OCI-LY1 (cell line): ENCODE data around the gene SMAD1.

ENCODE experiments used
- H2AFZ ChIP-seq: fragments of 200-600 bp; sonication (generic), shearing (Covaris generic); 2 replicates; pipeline ENCODE4 v1.6.0; 2014; ENCODE audit warnings: antibody characterized with exemption, mild to moderate bottlenecking, low read length
- H3F3A ChIP-seq: fragments of 200-600 bp; sonication (generic), shearing (Covaris generic); 2 replicates; pipeline ENCODE4 v1.6.0; 2014; ENCODE audit warnings: mild to moderate bottlenecking, antibody characterized with exemption, low read length, moderate library complexity; ENCODE audit not compliant: insufficient read depth
- H3K27ac ChIP-seq: fragments of 200-600 bp; sonication (generic); 2 replicates; pipeline ENCODE4 v1.5.1; 2014; ENCODE audit warnings: low read length, mixed run types, mild to moderate bottlenecking, low read depth; ENCODE audit not compliant: poor library complexity, severe bottlenecking
- H3K27me3 ChIP-seq: fragments of 200-600 bp; sonication (generic); 2 replicates; pipeline ENCODE4 v1.6.0; 2014; ENCODE audit warnings: antibody characterized with exemption, mild to moderate bottlenecking, low read length, moderate library complexity; ENCODE audit not compliant: insufficient read depth
- H3K36me3 ChIP-seq: fragments of 200-600 bp; sonication (generic); 2 replicates; pipeline ENCODE4 v1.6.1; 2014; ENCODE audit warnings: mild to moderate bottlenecking, antibody characterized with exemption, low read length, moderate library complexity, mixed read lengths; ENCODE audit not compliant: insufficient read depth
- H3K4me1 ChIP-seq: fragments of 200-600 bp; sonication (generic); 2 replicates; pipeline ENCODE4 v1.5.1; 2014; ENCODE audit warnings: mild to moderate bottlenecking, low read length, moderate library complexity; ENCODE audit not compliant: insufficient read depth, severe bottlenecking
- H3K4me2 ChIP-seq: fragments of 200-600 bp; sonication (generic), shearing (Covaris generic); 2 replicates; pipeline ENCODE4 v1.6.1; 2014; ENCODE audit warnings: low read length
- H3K4me3 ChIP-seq: fragments of 200-600 bp; sonication (generic); 2 replicates; pipeline ENCODE4 v1.5.1; 2014; ENCODE audit warnings: low read length, low read depth, mild to moderate bottlenecking, mixed read lengths; ENCODE audit not compliant: poor library complexity, severe bottlenecking
- H3K79me2 ChIP-seq: fragments of 200-600 bp; shearing (Covaris generic); 2 replicates; pipeline ENCODE4 v1.6.1; 2016; ENCODE audit warnings: mixed run types, low read length, mixed read lengths; ENCODE audit not compliant: insufficient read depth
- H3K9ac ChIP-seq: fragments of 200-600 bp; sonication (generic), shearing (Covaris generic); 2 replicates; pipeline ENCODE4 v1.6.1; 2014; ENCODE audit warnings: mild to moderate bottlenecking, low read length, mixed read lengths
- H3K9me2 ChIP-seq: fragments of 200-600 bp; sonication (generic), shearing (Covaris generic); 2 replicates; pipeline ENCODE4 v1.6.1; 2014; ENCODE audit warnings: low read depth, mild to moderate bottlenecking, low read length, mixed read lengths
- H3K9me3 ChIP-seq: fragments of 200-600 bp; shearing (Covaris generic); 2 replicates; pipeline ENCODE4 v1.6.1; 2014; ENCODE audit warnings: low read length, mixed read lengths
- H4K20me1 ChIP-seq: fragments of 200-600 bp; sonication (generic), shearing (Covaris generic); 2 replicates; pipeline ENCODE4 v1.6.0; 2016; ENCODE audit warnings: mild to moderate bottlenecking, low read length; ENCODE audit not compliant: insufficient read depth
- CTCF ChIP-seq: fragments of 200-600 bp; sonication (generic), shearing (Covaris generic); IDR thresholded peaks from 2 replicates; pipeline ENCODE4 v1.5.1; 2017; ENCODE audit warnings: mild to moderate bottlenecking, antibody characterized with exemption, low read length, moderate library complexity, mixed read lengths
- EZH2 ChIP-seq: fragments of 200-600 bp; sonication (generic), shearing (Covaris generic); IDR thresholded peaks from 2 replicates; pipeline ENCODE4 v1.8.0; 2017; ENCODE audit warnings: borderline replicate concordance, mixed run types, mild to moderate bottlenecking, antibody characterized with exemption, low read length, moderate library complexity, mixed read lengths

SMAD1 gene

GRCh38 chr4:145589916-145590702 is 108.5 kb downstream of the SMAD1 start:
- no peak for TF ChIP-seq CTCF
- no peak for TF ChIP-seq EZH2
- H3K4me3 ChIP-seq = no peak overlapping the region
- no peaks in the 10 kb centered on the region for H3K9me3 ChIP-seq
- H3K79me2 ChIP-seq = no peaks in the 10 kb centered on the region
- H3K9me2 ChIP-seq = no peaks in the 10 kb centered on the region
- H3F3A ChIP-seq = no peaks in the 10 kb centered on the region
- no peak overlapping the region for H2AFZ ChIP-seq
- H4K20me1 ChIP-seq = no peaks in the 10 kb centered on the region
- no peaks in the 10 kb centered on the region for H3K27me3 ChIP-seq
- no peak overlapping the region for H3K4me2 ChIP-seq
- H3K4me1 ChIP-seq = no peaks in the 10 kb centered on the region
- H3K27ac ChIP-seq = no peak overlapping the region
- no peaks in the 10 kb centered on the region for H3K36me3 ChIP-seq
- no peak overlapping the region for H3K9ac ChIP-seq

GRCh38 chr4:145602129-145602760 is 120.6 kb downstream of the SMAD1 start:
- Histone ChIP-seq H3K27ac (no peak overlapping the region), H3K9me3 (peaks cover 11% of the 10 kb centered on the region), H3K27me3 (no peaks in the 10 kb centered on the region), H2AFZ (no peak overlapping the region; the same call in 1 of the 2 replicates), H3F3A (no peaks in the 10 kb centered on the region), H3K4me3 (no peak overlapping the region), H4K20me1 (no peaks in the 10 kb centered on the region), H3K9ac (no peak overlapping the region), H3K4me1 (no peaks in the 10 kb centered on the region), H3K9me2 (no peaks in the 10 kb centered on the region), H3K79me2 (no peaks in the 10 kb centered on the region), H3K36me3 (no peaks in the 10 kb centered on the region), H3K4me2 (no peak overlapping the region)
- TF ChIP-seq CTCF = no peak
- no peak for TF ChIP-seq EZH2

- Histone ChIP-seq H3K27me3 (no peaks in the 10 kb centered on the region), H3F3A (no peaks in the 10 kb centered on the region), H2AFZ (no peak overlapping the region), H3K36me3 (no peaks in the 10 kb centered on the region), H3K4me2 (no peak overlapping the region), H3K4me1 (peaks cover 22% of the 10 kb centered on the region), H4K20me1 (no peaks in the 10 kb centered on the region), H3K9ac (no peak overlapping the region), H3K9me2 (no peaks in the 10 kb centered on the region), H3K9me3 (peaks cover 11% of the 10 kb centered on the region), H3K79me2 (no peaks in the 10 kb centered on the region), H3K4me3 (no peak overlapping the region), H3K27ac (no peak overlapping the region)
- TF ChIP-seq CTCF = no peak
- no peak for TF ChIP-seq EZH2
Observed at GRCh38 chr4:145605941-145606340, 124.3 kb downstream of the SMAD1 start.
